Cardiac muscle cell (in vitro differentiated cells and primary cell): ENCODE results near the gene LIX1. TPM values are rescaled to one million over a fixed set of nuclear protein-coding genes. Genes with fewer than 3 reads are reported as not detected.

ENCODE experiments used
- DNase-seq, 2 donors: peaks; one replicate each; pipeline versions ENCODE4 v3.0.0 to v3.0.0-alpha.2; 2010 to 2017; ENCODE audit warnings: low read depth in 1 of 2, low spot score in 1 of 2
- H3K27ac ChIP-seq: fragments of 200-600 bp; sonication (generic); 2 replicates; pipeline ENCODE4 v1.5.1; 2016
- H3K27me3 ChIP-seq: fragments of 200-600 bp; sonication (generic); 2 replicates; pipeline ENCODE4 v1.6.0; 2016; ENCODE audit warnings: control low read depth
- H3K36me3 ChIP-seq: fragments of 200-600 bp; sonication (generic); 2 replicates; pipeline ENCODE4 v1.5.1; 2016; ENCODE audit warnings: control low read depth
- H3K4me1 ChIP-seq: fragments of 200-600 bp; sonication (generic); 2 replicates; pipeline ENCODE4 v1.8.1; 2017; ENCODE audit warnings: low read depth, mild to moderate bottlenecking, mixed run types
- H3K4me3 ChIP-seq: fragments of 200-600 bp; sonication (generic); 2 replicates; pipeline ENCODE4 v1.5.1; 2016; ENCODE audit warnings: mild to moderate bottlenecking
- H3K9me3 ChIP-seq: fragments of 200-600 bp; sonication (generic); 2 replicates; pipeline ENCODE4 v1.5.1; 2017; ENCODE audit warnings: low read depth, mild to moderate bottlenecking, control low read depth
- polyA plus RNA-seq: library from polyadenylated mRNA; unstranded; fragments of >200 nt; fragmentation: Nextera tagmentation; extraction: Ambion mirVana; gene quantifications from 2 replicates; pipeline ENCODE4 v1.2.1, GENCODE V29; 2016
- total RNA-seq: library from RNA; depleted of rRNA; stranded (reverse); fragments of >200 nt; gene quantifications from 2 replicates; pipeline ENCODE4 v1.2.3, GENCODE V29; 2016
- TF ChIP-seq, protein P1 (sequence below): IDR thresholded peaks from 2 replicates; pipeline ENCODE4 v1.5.1; 2012; ENCODE audit warnings: low read depth, mild to moderate bottlenecking, low read length

Gene LIX1
- total and polyA plus RNA-seq, 2 experiments from 2014 or later, result 68.1 to 96.0 TPM

DNA sequence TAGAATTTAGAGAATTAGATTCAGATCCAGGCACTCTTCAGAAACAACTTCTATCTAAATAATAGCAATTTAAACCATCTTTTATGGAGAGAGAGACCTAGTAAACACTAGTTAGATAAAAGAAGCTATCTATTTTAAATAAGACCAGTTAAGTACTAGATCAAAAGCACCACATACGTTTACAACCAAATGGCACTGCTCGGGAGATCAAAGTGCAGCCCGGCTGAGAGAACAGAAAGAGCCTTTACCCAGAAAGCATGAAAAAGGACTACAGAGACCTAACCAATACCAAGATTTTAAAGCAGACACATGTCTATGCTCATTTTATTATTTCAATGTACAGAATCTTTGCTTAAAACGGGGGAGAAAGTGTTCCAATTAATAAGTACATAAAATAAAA lies 30.8 kb downstream of the LIX1 start:
- H3K4me3 ChIP-seq, result no peak overlapping the region

DNA sequence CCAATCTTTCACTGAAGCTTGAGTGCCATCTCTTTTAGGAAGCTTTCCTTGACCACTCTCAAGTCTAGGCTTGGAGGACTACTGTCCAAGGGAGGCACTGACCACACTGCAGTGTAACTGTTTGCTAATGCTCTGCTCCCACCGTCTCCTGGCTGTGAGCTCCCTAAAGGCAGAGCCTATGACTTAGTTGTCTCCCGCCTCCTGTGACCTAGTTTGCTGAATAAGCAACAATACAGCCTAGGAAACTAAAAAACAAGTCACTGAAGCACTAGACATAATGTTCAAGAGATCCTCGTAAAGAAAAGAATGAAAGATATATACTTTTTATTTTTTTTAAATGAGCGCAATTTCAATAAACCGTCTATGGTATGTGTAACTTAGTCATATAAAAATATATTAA lies 31.4 kb downstream of the LIX1 start:
- H3K4me1 ChIP-seq, result peaks cover 67% of the 10 kb centered on the region
- H3K4me3 ChIP-seq, result no peak overlapping the region
- H3K9me3 ChIP-seq, result no peaks in the 10 kb centered on the region
- TF ChIP-seq, protein P1, sequence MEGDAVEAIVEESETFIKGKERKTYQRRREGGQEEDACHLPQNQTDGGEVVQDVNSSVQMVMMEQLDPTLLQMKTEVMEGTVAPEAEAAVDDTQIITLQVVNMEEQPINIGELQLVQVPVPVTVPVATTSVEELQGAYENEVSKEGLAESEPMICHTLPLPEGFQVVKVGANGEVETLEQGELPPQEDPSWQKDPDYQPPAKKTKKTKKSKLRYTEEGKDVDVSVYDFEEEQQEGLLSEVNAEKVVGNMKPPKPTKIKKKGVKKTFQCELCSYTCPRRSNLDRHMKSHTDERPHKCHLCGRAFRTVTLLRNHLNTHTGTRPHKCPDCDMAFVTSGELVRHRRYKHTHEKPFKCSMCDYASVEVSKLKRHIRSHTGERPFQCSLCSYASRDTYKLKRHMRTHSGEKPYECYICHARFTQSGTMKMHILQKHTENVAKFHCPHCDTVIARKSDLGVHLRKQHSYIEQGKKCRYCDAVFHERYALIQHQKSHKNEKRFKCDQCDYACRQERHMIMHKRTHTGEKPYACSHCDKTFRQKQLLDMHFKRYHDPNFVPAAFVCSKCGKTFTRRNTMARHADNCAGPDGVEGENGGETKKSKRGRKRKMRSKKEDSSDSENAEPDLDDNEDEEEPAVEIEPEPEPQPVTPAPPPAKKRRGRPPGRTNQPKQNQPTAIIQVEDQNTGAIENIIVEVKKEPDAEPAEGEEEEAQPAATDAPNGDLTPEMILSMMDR, result no peak
- DNase-seq, result no peak
- peak overlapping the region; percentile 87 for H3K27ac ChIP-seq
- no peaks in the 10 kb centered on the region for H3K27me3 ChIP-seq
- H3K36me3 ChIP-seq, result no peaks in the 10 kb centered on the region

More for the DNA sequence above, 30.8 kb downstream of the LIX1 start:
- H3K36me3 ChIP-seq, result no peaks in the 10 kb centered on the region
- TF ChIP-seq, protein P1, result no peak
- H3K27ac ChIP-seq, result peak overlapping the region; percentile 87
- no peak for DNase-seq
- peaks cover 67% of the 10 kb centered on the region for H3K4me1 ChIP-seq
- no peaks in the 10 kb centered on the region for H3K9me3 ChIP-seq
- no peaks in the 10 kb centered on the region for H3K27me3 ChIP-seq

DNA sequence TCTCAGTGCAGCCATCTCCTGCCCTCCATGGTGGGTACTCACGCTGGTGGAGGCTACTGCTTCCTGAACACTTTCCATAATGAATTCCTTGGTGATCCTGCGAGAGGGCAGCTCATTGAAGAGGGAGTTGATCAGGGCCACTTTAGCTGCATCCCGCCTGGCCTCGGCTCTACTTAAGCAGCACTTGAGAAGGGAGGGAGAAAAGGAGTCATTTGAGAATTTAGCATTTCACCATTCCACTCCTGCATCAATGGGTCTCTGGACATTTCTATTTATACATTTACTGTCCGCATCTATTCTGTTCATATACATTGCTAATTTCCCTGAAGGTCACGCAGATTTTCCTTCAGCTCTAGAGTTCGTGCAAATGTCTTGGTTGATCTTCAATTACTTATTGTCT lies 35.1 kb downstream of the LIX1 start:
- peak in 1 of 2 donors; percentile 83 for DNase-seq
- peaks cover 13% of the 10 kb centered on the region for H3K36me3 ChIP-seq
- no peaks in the 10 kb centered on the region for H3K9me3 ChIP-seq
- no peaks in the 10 kb centered on the region for H3K27me3 ChIP-seq
- peaks cover 51% of the 10 kb centered on the region for H3K4me1 ChIP-seq
- H3K4me3 ChIP-seq, result no peak overlapping the region
- TF ChIP-seq, protein P1, result no peak
- peak overlapping the region; percentile 89 for H3K27ac ChIP-seq

DNA sequence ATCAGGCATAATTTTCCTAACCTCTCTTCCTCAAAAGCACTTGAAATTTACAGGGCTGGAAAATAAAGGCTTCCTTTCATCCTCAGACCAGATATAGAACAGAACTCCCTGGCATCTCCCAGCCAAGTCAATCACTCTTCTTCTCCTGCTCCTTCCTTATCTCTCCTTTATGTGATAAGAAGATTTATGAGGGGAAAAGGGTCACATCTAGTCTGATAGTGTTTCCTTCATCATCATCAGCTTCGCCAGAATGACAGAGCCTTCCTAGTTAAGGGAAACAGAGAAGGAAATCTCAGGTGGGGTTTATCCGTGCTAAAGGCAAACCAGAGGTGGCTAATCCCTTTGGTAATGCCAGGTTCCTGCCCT lies 36.2 kb downstream of the LIX1 start:
- H3K4me3 ChIP-seq, result no peak overlapping the region
- no peaks in the 10 kb centered on the region for H3K9me3 ChIP-seq
- H3K27me3 ChIP-seq, result no peaks in the 10 kb centered on the region
- peaks cover 49% of the 10 kb centered on the region for H3K4me1 ChIP-seq
- peak overlapping the region; percentile 89 for H3K27ac ChIP-seq
- TF ChIP-seq, protein P1, result no peak
- peak in 1 of 2 donors; percentile 19 for DNase-seq
- peaks cover 13% of the 10 kb centered on the region for H3K36me3 ChIP-seq

DNA sequence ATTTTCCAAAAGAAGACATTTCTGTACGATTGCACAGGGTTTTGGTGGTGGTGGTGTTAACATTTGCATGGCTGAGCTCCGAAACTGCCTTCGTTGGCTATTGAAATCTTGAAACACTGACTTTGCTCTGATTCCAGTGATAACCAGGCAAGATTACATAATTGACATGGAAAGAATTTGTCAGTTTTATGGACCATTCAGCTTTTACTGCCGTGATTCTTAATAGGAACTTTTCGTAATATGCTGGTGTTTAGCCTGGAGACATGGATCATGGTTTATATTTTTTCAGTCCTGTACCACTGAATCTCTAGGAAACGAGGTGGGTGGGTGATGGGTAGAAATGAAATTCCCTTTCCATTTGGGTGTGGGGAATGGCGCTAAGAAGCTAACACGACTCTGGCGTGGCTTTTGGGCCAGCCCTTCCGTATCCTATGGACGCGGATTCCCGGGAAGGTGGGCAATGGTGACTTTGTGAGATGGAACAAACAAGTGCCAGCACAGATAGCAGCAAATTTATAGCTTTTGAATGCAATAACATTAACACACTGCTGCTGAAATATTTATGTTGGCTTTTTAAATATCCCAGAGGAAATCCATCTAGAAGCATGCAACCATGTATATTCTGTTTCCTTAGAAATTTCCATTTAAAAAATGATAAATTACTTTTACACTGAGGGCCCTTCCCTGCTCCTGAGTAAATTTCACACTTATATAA lies 36.8 kb downstream of the LIX1 start:
- H3K27me3 ChIP-seq, result no peaks in the 10 kb centered on the region
- TF ChIP-seq, protein P1, result no peak
- no peak for DNase-seq
- peaks cover 13% of the 10 kb centered on the region for H3K36me3 ChIP-seq
- no peak overlapping the region for H3K4me3 ChIP-seq
- H3K9me3 ChIP-seq, result no peaks in the 10 kb centered on the region
- H3K4me1 ChIP-seq, result peaks cover 48% of the 10 kb centered on the region
- peak overlapping the region; percentile 89 for H3K27ac ChIP-seq
